ENCODE measurements around the gene SUFU. TPM values are rescaled to one million over a fixed set of nuclear protein-coding genes. Genes with fewer than 3 reads are reported as not detected.
A peak's percentile ranks its signal among the peaks of the same experiment; 100 is the strongest.
"Not testable (repeated sequence)": the region's sequence is repeated elsewhere in the genome, so short reads cannot be mapped to it uniquely, and the experiment has no call there.

SUFU gene
- total RNA-seq (2014; rRNA removed) (2.7 and 4.4 TPM in 2 replicates), Bru-seq, nascent RNA (percentile 53 among the genes with signal in this experiment), BruChase-seq, experiment 1, labeled RNA remaining after a 6-hour chase (percentile 53 among the genes with signal in this experiment), BruChase-seq, experiment 2, labeled RNA remaining after a 2-hour chase (percentile 53 among the genes with signal in this experiment)
- long read RNA-seq, partial matches to known transcripts, result 13 of 18 reads
- long read RNA-seq, other reads (novel, unspliced or antisense), result 5 of 18 reads

- CTCF ChIA-PET, result interaction anchor here (0.5 to 3.4 kb wide), 5 partner anchors 71 to 911 kb away, joined by 3 to 31 read pairs (median 3); partner anchors contain the start of gene CUEDC2
- POLR2A ChIA-PET (ENCODE audit: unreplicated experiment), result interaction anchor here (0.7 to 1.0 kb wide), 3 partner anchors 109 to 546 kb away, joined by 3 to 7 read pairs (median 3); no protein-coding TSS in a partner anchor
- Histone ChIP-seq H3K36me3 (ENCODE audit: low read depth, low read length) (no peaks in the 10 kb centered on the region), H4K20me1 (ENCODE audit: low read length) (peaks cover 17% of the 10 kb centered on the region; the same call in 1 of the 2 replicates), H3K79me2 (ENCODE audit: low read length) (peaks cover 72% of the 10 kb centered on the region), H3K9ac (ENCODE audit: low read length) (peak within 1 kb of the TSS; percentile 69), H3K27me3 (ENCODE audit: low read length) (no peaks in the 10 kb centered on the region), H3F3A (ENCODE audit: low read length, unreplicated experiment) (no peaks in the 10 kb centered on the region), H3K4me3 (ENCODE audit: low read length) (peak within 1 kb of the TSS; percentile 92), H2AFZ (ENCODE audit: low read length) (peak within 1 kb of the TSS; percentile 99), H3K9me2 (replicated peaks; ENCODE audit: low read length) (no peaks in the 10 kb centered on the region), H3K4me1 (ENCODE audit: insufficient read depth, low read length) (peaks cover 22% of the 10 kb centered on the region), H3K27ac (ENCODE audit: low read length) (no peak within 1 kb of the TSS), H3K9me3 (ENCODE audit: low read length) (no peaks in the 10 kb centered on the region), H3K4me2 (ENCODE audit: low read length) (peak within 1 kb of the TSS; percentile 95)
- peak; percentile 61 for ATAC-seq
- intact Hi-C loops (cut with micrococcal nuclease), result loop anchor here (1.0 to 5.0 kb wide), 3 partner anchors 80 to 209 kb away; partner anchors contain the start of genes ARL3 and SFXN2
- TF ChIP-seq EZH2phosphoT487 (IDR thresholded peaks at IDR 0.05; ENCODE audit: borderline replicate concordance, low read length) (no peak), EZH2 (IDR thresholded peaks at IDR 0.05; ENCODE audit: low read length, unreplicated experiment) (no peak)
- TF ChIP-seq, protein P1, sequence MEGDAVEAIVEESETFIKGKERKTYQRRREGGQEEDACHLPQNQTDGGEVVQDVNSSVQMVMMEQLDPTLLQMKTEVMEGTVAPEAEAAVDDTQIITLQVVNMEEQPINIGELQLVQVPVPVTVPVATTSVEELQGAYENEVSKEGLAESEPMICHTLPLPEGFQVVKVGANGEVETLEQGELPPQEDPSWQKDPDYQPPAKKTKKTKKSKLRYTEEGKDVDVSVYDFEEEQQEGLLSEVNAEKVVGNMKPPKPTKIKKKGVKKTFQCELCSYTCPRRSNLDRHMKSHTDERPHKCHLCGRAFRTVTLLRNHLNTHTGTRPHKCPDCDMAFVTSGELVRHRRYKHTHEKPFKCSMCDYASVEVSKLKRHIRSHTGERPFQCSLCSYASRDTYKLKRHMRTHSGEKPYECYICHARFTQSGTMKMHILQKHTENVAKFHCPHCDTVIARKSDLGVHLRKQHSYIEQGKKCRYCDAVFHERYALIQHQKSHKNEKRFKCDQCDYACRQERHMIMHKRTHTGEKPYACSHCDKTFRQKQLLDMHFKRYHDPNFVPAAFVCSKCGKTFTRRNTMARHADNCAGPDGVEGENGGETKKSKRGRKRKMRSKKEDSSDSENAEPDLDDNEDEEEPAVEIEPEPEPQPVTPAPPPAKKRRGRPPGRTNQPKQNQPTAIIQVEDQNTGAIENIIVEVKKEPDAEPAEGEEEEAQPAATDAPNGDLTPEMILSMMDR (conservative IDR thresholded peaks at IDR 0.05; ENCODE audit: low read depth, low read length), result peak; percentile 72
- DNase-seq, result peak; percentile 97
- no TSS peak for BruUV-seq (replicated peaks)
These were observed at the start of gene SUFU for GRCh38 chr10:102503264-102504178. TSS of gene SUFU (plus strand) at chr10:102503972. CDS start at chr10:102504153, 181 bp downstream.

GRCh38 chr10:102454662-102455487 lies 48.9 kb upstream of the SUFU start:
- Histone ChIP-seq H3K4me1 (ENCODE audit: insufficient read depth, low read length) (peaks cover 16% of the 10 kb centered on the region), H3K79me2 (ENCODE audit: low read length) (peaks cover 29% of the 10 kb centered on the region)
- BruUV-seq (replicated peaks); ATAC-seq; H4K20me1 ChIP-seq (ENCODE audit: low read length); CTCF ChIA-PET; H3K27me3 ChIP-seq (ENCODE audit: low read length); DNase-seq; H3K9me2 ChIP-seq (replicated peaks; ENCODE audit: low read length); H3F3A ChIP-seq (ENCODE audit: low read length, unreplicated experiment); H3K9me3 ChIP-seq (ENCODE audit: low read length); H2AFZ ChIP-seq (ENCODE audit: low read length); H3K27ac ChIP-seq (ENCODE audit: low read length); H3K9ac ChIP-seq (ENCODE audit: low read length); H3K36me3 ChIP-seq (ENCODE audit: low read depth, low read length); H3K4me2 ChIP-seq (ENCODE audit: low read length); H3K4me3 ChIP-seq (ENCODE audit: low read length); intact Hi-C loops (cut with micrococcal nuclease); POLR2A ChIA-PET (ENCODE audit: unreplicated experiment): not testable (repeated sequence)
